ENCODE measurements around the gene PLEK.
A peak's percentile ranks its signal among the peaks of the same experiment; 100 is the strongest.
"Not testable (repeated sequence)": the region's sequence is repeated elsewhere in the genome, so short reads cannot be mapped to it uniquely, and the experiment has no call there.

Gene PLEK

GRCh38 chr2:68388772-68389171 is 23.7 kb downstream of the PLEK start:
- FAIRE-seq, result no peak
- TF ChIP-seq CTCF (IDR thresholded peaks at IDR 0.05; ENCODE audit: insufficient read depth, missing control alignments), result no peak
- DNase-seq (ENCODE audit: insufficient read length, low spot score), result no peak

- no peak for DNase-seq (ENCODE audit: insufficient read length, low spot score)
- no peak for FAIRE-seq
- no peak for TF ChIP-seq CTCF (IDR thresholded peaks at IDR 0.05; ENCODE audit: insufficient read depth, missing control alignments)
These were observed 25.0 kb downstream of the PLEK start for GRCh38 chr2:68390114-68390513.

- DNase-seq (ENCODE audit: insufficient read length, low spot score) (peak; percentile 27), FAIRE-seq (peak; percentile 93)
- TF ChIP-seq CTCF (IDR thresholded peaks at IDR 0.05; ENCODE audit: insufficient read depth, missing control alignments), result no peak
These were observed 25.5 kb downstream of the PLEK start for GRCh38 chr2:68390586-68390985.

- FAIRE-seq (no peak), DNase-seq (ENCODE audit: insufficient read length, low spot score) (no peak)
- no peak for TF ChIP-seq CTCF (IDR thresholded peaks at IDR 0.05; ENCODE audit: insufficient read depth, missing control alignments)
These were observed 26.0 kb downstream of the PLEK start for GRCh38 chr2:68391099-68391498.

GRCh38 chr2:68391869-68392268 is 26.8 kb downstream of the PLEK start:
- FAIRE-seq, result no peak
- TF ChIP-seq CTCF (IDR thresholded peaks at IDR 0.05; ENCODE audit: insufficient read depth, missing control alignments), result no peak
- no peak for DNase-seq (ENCODE audit: insufficient read length, low spot score)

- FAIRE-seq, result no peak
- no peak for DNase-seq (ENCODE audit: insufficient read length, low spot score)
- no peak for TF ChIP-seq CTCF (IDR thresholded peaks at IDR 0.05; ENCODE audit: insufficient read depth, missing control alignments)
These were observed 31.0 kb downstream of the PLEK start for GRCh38 chr2:68396093-68396492.

- DNase-seq (ENCODE audit: insufficient read length, low spot score); FAIRE-seq: not testable (repeated sequence)
These were observed 32.7 kb downstream of the PLEK start for GRCh38 chr2:68397704-68398263.

GRCh38 chr2:68403199-68403644 is 38.1 kb downstream of the PLEK start:
- FAIRE-seq (no peak), DNase-seq (ENCODE audit: insufficient read length, low spot score) (no peak)
- no peak for TF ChIP-seq CTCF (IDR thresholded peaks at IDR 0.05; ENCODE audit: insufficient read depth, missing control alignments)

Data from D721Med (cell line).